ENCODE measurements around the gene CDC37. TPM values are rescaled to one million over a fixed set of nuclear protein-coding genes. Genes with fewer than 3 reads are reported as not detected.

Gene CDC37
- total RNA-seq, 1 donor from 2014 or later = 173 TPM

DNA sequence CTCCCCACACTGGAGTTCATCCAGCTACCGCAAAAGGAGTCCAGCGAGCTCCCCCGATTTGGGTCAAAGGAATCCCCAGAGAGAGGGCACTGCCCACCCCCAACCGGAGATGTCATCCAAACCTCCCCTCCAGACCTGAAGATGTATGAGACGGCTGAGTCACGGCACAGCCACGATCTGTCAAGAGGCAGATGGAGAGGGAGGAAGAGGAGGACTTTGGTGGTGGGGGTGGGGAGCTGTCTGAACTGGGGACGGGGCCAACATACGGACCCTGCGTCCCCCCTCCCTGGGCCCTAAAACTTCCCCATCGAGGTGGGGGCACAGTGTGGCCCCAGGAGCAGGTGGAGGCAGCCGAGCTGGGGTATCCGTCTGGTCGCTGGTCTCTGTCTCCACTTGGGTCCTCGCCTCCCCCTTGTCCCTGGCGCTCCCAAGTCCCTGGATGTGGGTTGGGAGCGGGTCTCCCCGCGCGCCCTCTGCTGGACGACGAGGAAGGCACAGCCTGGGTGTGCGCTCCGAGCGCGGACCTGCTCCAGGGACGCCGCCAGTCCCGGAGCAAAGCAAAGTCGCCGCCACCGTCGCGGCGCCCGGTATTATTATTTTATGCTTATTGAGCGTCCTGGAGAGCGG is 20.8 kb upstream of the CDC37 start:
- Mint-ChIP-seq H3K27me3 (peaks cover 31% of the 10 kb centered on the region), H3K36me3 (ENCODE audit: low read depth) (peaks cover 2% of the 10 kb centered on the region), H3K9me3 (no peaks in the 10 kb centered on the region), H3K4me3 (peak overlapping the region; percentile 85), H3K27ac (peak overlapping the region; percentile 72), H3K4me1 (peaks cover 87% of the 10 kb centered on the region)
- POLR2A ChIA-PET = interaction anchor here (0.6 to 24.9 kb wide), 11 partner anchors 2 to 950 kb away, joined by 3 to 541 read pairs (median 4); partner anchors contain the start of genes ANGPTL6, CDC37, ICAM1 and MRPL4
- intact Hi-C loops (cut with micrococcal nuclease) = loop anchor here (2.0 to 10.0 kb wide), 3 partner anchors 78 to 319 kb away; partner anchors contain the start of genes ANGPTL6, ILF3, KEAP1 and PPAN
- CTCF ChIA-PET = interaction anchor here (0.5 to 6.0 kb wide), 8 partner anchors 7 to 275 kb away, joined by 3 to 33 read pairs (median 4); partner anchors contain the start of gene CDC37
- TF ChIP-seq, protein P1, sequence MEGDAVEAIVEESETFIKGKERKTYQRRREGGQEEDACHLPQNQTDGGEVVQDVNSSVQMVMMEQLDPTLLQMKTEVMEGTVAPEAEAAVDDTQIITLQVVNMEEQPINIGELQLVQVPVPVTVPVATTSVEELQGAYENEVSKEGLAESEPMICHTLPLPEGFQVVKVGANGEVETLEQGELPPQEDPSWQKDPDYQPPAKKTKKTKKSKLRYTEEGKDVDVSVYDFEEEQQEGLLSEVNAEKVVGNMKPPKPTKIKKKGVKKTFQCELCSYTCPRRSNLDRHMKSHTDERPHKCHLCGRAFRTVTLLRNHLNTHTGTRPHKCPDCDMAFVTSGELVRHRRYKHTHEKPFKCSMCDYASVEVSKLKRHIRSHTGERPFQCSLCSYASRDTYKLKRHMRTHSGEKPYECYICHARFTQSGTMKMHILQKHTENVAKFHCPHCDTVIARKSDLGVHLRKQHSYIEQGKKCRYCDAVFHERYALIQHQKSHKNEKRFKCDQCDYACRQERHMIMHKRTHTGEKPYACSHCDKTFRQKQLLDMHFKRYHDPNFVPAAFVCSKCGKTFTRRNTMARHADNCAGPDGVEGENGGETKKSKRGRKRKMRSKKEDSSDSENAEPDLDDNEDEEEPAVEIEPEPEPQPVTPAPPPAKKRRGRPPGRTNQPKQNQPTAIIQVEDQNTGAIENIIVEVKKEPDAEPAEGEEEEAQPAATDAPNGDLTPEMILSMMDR (IDR thresholded peaks at IDR 0.05) = peak; percentile 42
- no peak for DNase-seq
- peak; percentile 9 for ATAC-seq (ENCODE audit: low read depth)

DNA sequence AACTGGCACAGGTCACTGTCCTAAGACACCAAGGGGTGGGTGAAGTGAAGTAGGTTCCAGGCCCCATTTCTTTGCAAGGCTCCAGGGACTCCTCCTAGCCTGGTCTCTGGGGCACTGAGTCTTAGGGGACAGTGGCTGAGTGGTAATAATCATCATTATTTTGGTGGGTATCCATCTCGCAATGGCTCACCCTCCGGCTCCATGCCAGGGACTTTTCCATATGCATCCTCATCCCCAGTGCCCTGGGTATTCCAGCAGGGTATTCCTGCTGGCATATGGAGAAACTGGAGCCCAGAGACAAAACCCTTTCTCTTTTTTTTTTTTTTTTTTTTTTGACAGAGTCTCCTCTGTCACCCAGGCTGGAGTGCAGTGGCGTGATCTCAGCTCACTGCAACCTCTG is 19.5 kb upstream of the CDC37 start:
- H3K27me3 Mint-ChIP-seq = peaks cover 38% of the 10 kb centered on the region
- H3K27ac Mint-ChIP-seq = no peak overlapping the region
- ATAC-seq (ENCODE audit: low read depth) = no peak
- peaks cover 85% of the 10 kb centered on the region for H3K4me1 Mint-ChIP-seq
- TF ChIP-seq, protein P1 (IDR thresholded peaks at IDR 0.05) = no peak
- POLR2A ChIA-PET = interaction anchor here (0.7 to 24.9 kb wide), 4 partner anchors 3 to 449 kb away, joined by 7 to 541 read pairs (median 274); partner anchors contain the start of genes CARM1, CDC37, ICAM1 and PDE4A
- no peaks in the 10 kb centered on the region for H3K36me3 Mint-ChIP-seq (ENCODE audit: low read depth)
- H3K4me3 Mint-ChIP-seq = no peak overlapping the region
- intact Hi-C loops (cut with micrococcal nuclease) = loop anchor here (5.0 to 10.0 kb wide), 2 partner anchors 79 to 318 kb away; partner anchors contain the start of genes ANGPTL6, KEAP1 and PPAN
- no peaks in the 10 kb centered on the region for H3K9me3 Mint-ChIP-seq
- no peak for DNase-seq
- CTCF ChIA-PET = interaction anchor here (1.6 to 3.4 kb wide), 2 partner anchors 14 to 19 kb away, joined by 8 to 15 read pairs; partner anchors contain the start of gene CDC37

DNA sequence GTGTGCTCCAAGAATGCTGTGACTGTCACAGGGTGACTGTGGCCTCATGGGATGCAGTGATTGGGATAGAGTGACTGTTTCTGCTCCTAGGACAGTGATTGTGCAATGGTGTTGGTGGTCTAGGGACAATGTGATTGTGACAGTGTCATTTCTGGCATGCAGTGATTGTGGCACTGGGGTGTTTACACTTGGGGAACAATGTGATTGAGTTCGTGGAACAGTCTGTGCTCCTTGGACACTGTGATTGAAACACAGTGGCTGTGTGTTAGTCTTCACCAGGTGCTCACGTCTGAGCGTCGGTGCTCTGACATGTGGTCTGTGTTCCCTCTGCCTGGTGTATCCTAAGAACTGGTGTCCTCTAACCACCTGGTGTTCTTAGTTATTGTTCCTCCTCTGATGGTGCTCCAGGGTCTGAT is 18.7 kb upstream of the CDC37 start:
- ATAC-seq (ENCODE audit: low read depth) (no peak), DNase-seq (no peak)
- peaks cover 81% of the 10 kb centered on the region for H3K4me1 Mint-ChIP-seq
- peaks cover 38% of the 10 kb centered on the region for H3K27me3 Mint-ChIP-seq
- TF ChIP-seq, protein P1 (IDR thresholded peaks at IDR 0.05) = no peak
- peak overlapping the region; percentile 52 for H3K4me3 Mint-ChIP-seq
- H3K36me3 Mint-ChIP-seq (ENCODE audit: low read depth) = no peaks in the 10 kb centered on the region
- ChIA-PET CTCF (interaction anchor here (0.9 to 3.4 kb wide), 4 partner anchors 14 to 19 kb away, joined by 3 to 15 read pairs (median 7); partner anchors contain the start of gene CDC37), POLR2A (interaction anchor here (0.6 to 24.9 kb wide), 3 partner anchors 4 to 88 kb away, joined by 3 to 541 read pairs (median 541); partner anchors contain the start of genes CDC37, PDE4A and RAVER1)
- no peaks in the 10 kb centered on the region for H3K9me3 Mint-ChIP-seq
- intact Hi-C loops (cut with micrococcal nuclease) = loop anchor here (5.0 to 10.0 kb wide), 2 partner anchors 80 to 317 kb away; partner anchors contain the start of genes ANGPTL6, KEAP1 and PPAN
- H3K27ac Mint-ChIP-seq = peak overlapping the region; percentile 27

DNA sequence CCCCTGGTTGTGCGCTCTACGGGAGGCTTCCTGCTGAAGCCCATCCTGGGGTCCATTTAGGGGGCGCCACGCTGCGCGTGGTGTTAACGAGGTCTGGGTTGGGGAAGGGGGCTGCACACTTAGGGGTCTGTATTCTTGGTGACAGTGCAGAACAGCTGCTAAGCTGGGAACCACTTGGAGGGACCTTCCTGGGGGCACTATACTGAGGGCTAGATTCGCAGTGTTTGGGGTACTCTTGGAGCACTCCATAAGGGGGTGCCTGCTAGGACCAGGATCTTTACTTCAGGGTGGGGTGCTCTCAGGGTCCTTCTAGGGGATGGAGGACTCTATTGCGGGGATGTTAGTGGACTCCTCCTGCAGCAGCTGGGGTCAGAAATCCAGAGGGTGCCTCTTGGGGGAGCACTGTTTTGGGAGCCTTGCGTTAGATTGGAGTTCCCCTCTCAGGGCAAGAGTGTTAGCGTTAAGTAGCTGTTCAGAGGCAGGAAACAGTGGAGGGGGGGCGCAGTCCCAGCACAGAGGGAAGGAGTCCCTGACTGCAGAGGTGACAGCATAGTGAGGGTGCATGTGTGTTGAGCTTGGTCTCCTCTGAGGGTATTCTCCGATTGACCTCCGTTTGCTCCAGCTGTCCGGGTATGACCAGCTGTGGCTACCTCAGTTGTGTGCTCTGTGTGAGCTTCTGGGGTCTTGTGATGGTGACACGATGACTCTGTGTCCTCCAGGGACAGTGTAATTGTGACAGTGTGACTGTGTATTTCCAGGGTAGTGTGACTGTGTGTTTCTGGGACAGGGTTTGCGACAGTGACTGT is 18.1 kb upstream of the CDC37 start:
- TF ChIP-seq, protein P1 (IDR thresholded peaks at IDR 0.05) = no peak
- peak overlapping the region; percentile 27 for H3K27ac Mint-ChIP-seq
- H3K4me3 Mint-ChIP-seq = peak overlapping the region; percentile 52
- no peaks in the 10 kb centered on the region for H3K36me3 Mint-ChIP-seq (ENCODE audit: low read depth)
- peaks cover 80% of the 10 kb centered on the region for H3K4me1 Mint-ChIP-seq
- peaks cover 41% of the 10 kb centered on the region for H3K27me3 Mint-ChIP-seq
- DNase-seq = no peak
- intact Hi-C loops (cut with micrococcal nuclease) = loop anchor here (5.0 to 10.0 kb wide), 2 partner anchors 81 to 317 kb away; partner anchors contain the start of genes ANGPTL6, KEAP1 and PPAN
- H3K9me3 Mint-ChIP-seq = no peaks in the 10 kb centered on the region
- CTCF ChIA-PET = interaction anchor here (0.7 to 3.4 kb wide), 6 partner anchors 10 to 18 kb away, joined by 3 to 15 read pairs (median 7); partner anchors contain the start of gene CDC37
- POLR2A ChIA-PET = interaction anchor here (0.6 to 24.9 kb wide), 4 partner anchors 4 to 158 kb away, joined by 3 to 541 read pairs (median 276); partner anchors contain the start of genes CDC37, PDE4A and RAVER1
- ATAC-seq (ENCODE audit: low read depth) = no peak
